ENCODE data around the gene KCTD19. TPM values are rescaled to one million over a fixed set of nuclear protein-coding genes. Genes with fewer than 3 reads are reported as not detected.

Gene KCTD19
- total RNA-seq, 1 experiment from 2014 or later = not detected

GRCh38 chr16:67254801-67255552 is 71.6 kb downstream of the KCTD19 start:
- Histone ChIP-seq H3K4me1 (ENCODE audit: insufficient read depth, low read length) (no peaks in the 10 kb centered on the region), H3F3A (ENCODE audit: low read length, unreplicated experiment) (no peaks in the 10 kb centered on the region), H3K27ac (ENCODE audit: low read length) (no peak overlapping the region), H3K4me2 (ENCODE audit: low read length) (no peak overlapping the region), H4K20me1 (ENCODE audit: low read length) (no peaks in the 10 kb centered on the region), H3K79me2 (ENCODE audit: low read length) (no peaks in the 10 kb centered on the region), H3K9me2 (replicated peaks; ENCODE audit: low read length) (no peaks in the 10 kb centered on the region), H2AFZ (ENCODE audit: low read length) (no peak overlapping the region), H3K36me3 (ENCODE audit: low read depth, low read length) (no peaks in the 10 kb centered on the region), H3K9ac (ENCODE audit: low read length) (no peak overlapping the region), H3K27me3 (ENCODE audit: low read length) (no peaks in the 10 kb centered on the region), H3K9me3 (ENCODE audit: low read length) (no peaks in the 10 kb centered on the region), H3K4me3 (ENCODE audit: low read length) (no peak overlapping the region)
- TF ChIP-seq, protein P1, sequence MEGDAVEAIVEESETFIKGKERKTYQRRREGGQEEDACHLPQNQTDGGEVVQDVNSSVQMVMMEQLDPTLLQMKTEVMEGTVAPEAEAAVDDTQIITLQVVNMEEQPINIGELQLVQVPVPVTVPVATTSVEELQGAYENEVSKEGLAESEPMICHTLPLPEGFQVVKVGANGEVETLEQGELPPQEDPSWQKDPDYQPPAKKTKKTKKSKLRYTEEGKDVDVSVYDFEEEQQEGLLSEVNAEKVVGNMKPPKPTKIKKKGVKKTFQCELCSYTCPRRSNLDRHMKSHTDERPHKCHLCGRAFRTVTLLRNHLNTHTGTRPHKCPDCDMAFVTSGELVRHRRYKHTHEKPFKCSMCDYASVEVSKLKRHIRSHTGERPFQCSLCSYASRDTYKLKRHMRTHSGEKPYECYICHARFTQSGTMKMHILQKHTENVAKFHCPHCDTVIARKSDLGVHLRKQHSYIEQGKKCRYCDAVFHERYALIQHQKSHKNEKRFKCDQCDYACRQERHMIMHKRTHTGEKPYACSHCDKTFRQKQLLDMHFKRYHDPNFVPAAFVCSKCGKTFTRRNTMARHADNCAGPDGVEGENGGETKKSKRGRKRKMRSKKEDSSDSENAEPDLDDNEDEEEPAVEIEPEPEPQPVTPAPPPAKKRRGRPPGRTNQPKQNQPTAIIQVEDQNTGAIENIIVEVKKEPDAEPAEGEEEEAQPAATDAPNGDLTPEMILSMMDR (conservative IDR thresholded peaks at IDR 0.05; ENCODE audit: low read depth, low read length) = no peak
- TF ChIP-seq EZH2phosphoT487 (IDR thresholded peaks at IDR 0.05; ENCODE audit: borderline replicate concordance, low read length) (no peak), EZH2 (IDR thresholded peaks at IDR 0.05; ENCODE audit: low read length, unreplicated experiment) (no peak)
- no TSS peak for BruUV-seq (replicated peaks)
- ChIA-PET POLR2A (ENCODE audit: unreplicated experiment) (no interaction called here), CTCF (no interaction called here)
- intact Hi-C loops (cut with micrococcal nuclease) = no loop called here
- DNase-seq = no peak
- ATAC-seq = no peak

DNA sequence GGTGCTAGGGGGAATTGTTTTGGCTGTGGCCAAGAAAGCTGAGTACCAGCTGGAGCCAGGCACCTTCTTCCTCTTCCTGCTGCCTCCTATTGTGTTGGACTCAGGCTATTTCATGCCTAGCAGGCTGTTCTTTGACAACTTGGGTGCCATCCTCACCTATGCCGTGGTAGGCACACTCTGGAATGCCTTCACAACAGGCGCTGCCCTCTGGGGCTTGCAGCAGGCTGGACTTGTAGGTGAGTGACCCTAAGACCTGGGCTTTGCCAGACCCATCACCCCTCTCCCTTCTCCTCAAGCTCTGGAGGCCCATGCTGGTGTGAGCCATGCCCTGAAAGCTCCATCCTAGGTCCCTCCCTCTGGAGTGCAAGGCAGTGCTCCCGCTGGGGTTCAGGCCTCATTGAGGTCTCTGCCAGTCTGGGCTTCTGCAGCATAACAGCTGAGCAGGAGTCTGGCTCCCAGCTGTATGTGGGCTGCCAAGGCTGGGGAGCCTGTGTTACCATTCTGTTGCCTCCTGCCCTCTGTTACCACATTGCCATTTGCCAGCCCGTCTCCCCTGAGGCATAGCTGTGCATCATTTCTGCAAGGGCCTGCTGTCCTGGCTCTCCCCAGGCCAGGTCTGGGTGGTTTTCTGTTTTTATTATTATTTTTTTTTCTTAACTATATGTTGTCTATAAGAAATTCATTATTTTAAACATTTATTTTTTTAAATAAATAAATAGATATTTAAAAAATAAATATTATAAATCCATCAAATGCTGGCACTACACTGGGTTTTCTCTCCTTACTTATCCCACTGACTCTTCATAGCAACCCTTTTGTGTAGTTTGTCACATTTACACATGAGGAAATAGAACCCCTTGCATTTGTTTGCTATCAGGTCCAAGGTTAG is 73.7 kb downstream of the KCTD19 start:
- no TSS peak for BruUV-seq (replicated peaks)
- H3K9ac ChIP-seq (ENCODE audit: low read length) = no peak overlapping the region
- H3K4me1 ChIP-seq (ENCODE audit: insufficient read depth, low read length) = peaks cover 11% of the 10 kb centered on the region

More for the DNA sequence above, 73.7 kb downstream of the KCTD19 start:
- no peaks in the 10 kb centered on the region for H3K9me2 ChIP-seq (replicated peaks; ENCODE audit: low read length)
- no peaks in the 10 kb centered on the region for H3K9me3 ChIP-seq (ENCODE audit: low read length)
- CTCF ChIA-PET = no interaction called here
- H3K79me2 ChIP-seq (ENCODE audit: low read length) = no peaks in the 10 kb centered on the region
- H3F3A ChIP-seq (ENCODE audit: low read length, unreplicated experiment) = no peaks in the 10 kb centered on the region
- H2AFZ ChIP-seq (ENCODE audit: low read length) = no peak overlapping the region
- H3K4me3 ChIP-seq (ENCODE audit: low read length) = no peak overlapping the region
- H4K20me1 ChIP-seq (ENCODE audit: low read length) = no peaks in the 10 kb centered on the region
- intact Hi-C loops (cut with micrococcal nuclease) = no loop called here
- TF ChIP-seq EZH2phosphoT487 (IDR thresholded peaks at IDR 0.05; ENCODE audit: borderline replicate concordance, low read length) = no peak
- TF ChIP-seq, protein P1 (conservative IDR thresholded peaks at IDR 0.05; ENCODE audit: low read depth, low read length) = no peak
- no peak for TF ChIP-seq EZH2 (IDR thresholded peaks at IDR 0.05; ENCODE audit: low read length, unreplicated experiment)
- no peaks in the 10 kb centered on the region for H3K27me3 ChIP-seq (ENCODE audit: low read length)
- H3K4me2 ChIP-seq (ENCODE audit: low read length) = no peak overlapping the region
- ATAC-seq (no peak), DNase-seq (no peak)
- no peaks in the 10 kb centered on the region for H3K36me3 ChIP-seq (ENCODE audit: low read depth, low read length)
- H3K27ac ChIP-seq (ENCODE audit: low read length) = no peak overlapping the region
- POLR2A ChIA-PET (ENCODE audit: unreplicated experiment) = no interaction called here

All from PC-3 (cell line).